Gastroesophageal sphincter (tissue), 4 donors: Measurements from ENCODE around the gene SPAG16. TPM values are rescaled to one million over a fixed set of nuclear protein-coding genes. Genes with fewer than 3 reads are reported as not detected.

ENCODE experiments used
- ATAC-seq: fragments of 150-250 bp; one replicate; pipeline ENCODE4 v1.9.1; 2016; ENCODE audit warnings: mild to moderate bottlenecking, moderate library complexity
- H3K27ac ChIP-seq, 4 donors: fragments of 200-600 bp; sonication (generic) in 3 of 4; 1 replicate in 3 of 4; 2 replicates in 1 of 4; pipeline ENCODE4 v1.5.1; 2016 to 2019
- H3K27me3 ChIP-seq: fragments of 200-600 bp; sonication (generic); one replicate; pipeline ENCODE4 v1.5.1; 2019
- H3K36me3 ChIP-seq, 2 donors: fragments of 200-600 bp; sonication (generic); one replicate each; pipeline ENCODE4 v1.5.1; 2019; ENCODE audit warnings: control low read depth in 1 of 2
- H3K4me1 ChIP-seq, 3 donors: fragments of 200-600 bp; sonication (generic); 1 replicate in 2 of 3; 2 replicates in 1 of 3; pipeline ENCODE4 v1.5.1; 2016 to 2019; ENCODE audit warnings: control low read depth in 2 of 3
- H3K4me3 ChIP-seq, 2 donors: fragments of 200-600 bp; sonication (generic); one replicate each; pipeline ENCODE4 v1.5.1; 2019; ENCODE audit warnings: mild to moderate bottlenecking in 1 of 2, moderate library complexity in 1 of 2
- H3K9me3 ChIP-seq, 3 donors: fragments of 200-600 bp; sonication (generic); one replicate each; pipeline ENCODE4 v1.5.1; 2017 to 2019; ENCODE audit warnings: control low read depth in 2 of 3
- CTCF ChIP-seq, 4 experiments: fragments of 200-600 bp in 2 of 4; fragments of 450-650 bp in 2 of 4; sonication (generic) in 1 of 4; IDR thresholded peaks; one replicate each; pipeline ENCODE4 v1.5.1; 2017 to 2019; ENCODE audit warnings: antibody characterized with exemption in 4 of 4, mild to moderate bottlenecking in 2 of 4, moderate library complexity in 2 of 4
- EP300 ChIP-seq: sonication (generic); formaldehyde crosslinking; IDR thresholded peaks from one replicate; pipeline ENCODE4 v1.6.1; 2017; ENCODE audit warnings: antibody characterized with exemption, mild to moderate bottlenecking
- POLR2A ChIP-seq, 2 donors: fragments of 450-650 bp; IDR thresholded peaks; one replicate each; pipeline ENCODE4 v1.6.1; 2017; ENCODE audit warnings: antibody characterized with exemption in 2 of 2, mild to moderate bottlenecking in 2 of 2, moderate library complexity in 1 of 2
- POLR2AphosphoS5 ChIP-seq: sonication (generic); formaldehyde crosslinking; IDR thresholded peaks from one replicate; pipeline ENCODE4 v1.6.1; 2017; ENCODE audit warnings: antibody characterized with exemption
- WGBS, 2 donors: methylation state at CpG; one replicate each; pipeline ENCODE4 v1.1.5; 2018; ENCODE audit warnings: low coverage in 1 of 2; 5-methylcytosine and 5-hydroxymethylcytosine counted together
- total RNA-seq, 4 donors: library from RNA; depleted of rRNA; stranded (reverse); fragments of >200 nt; gene quantifications; one replicate each; pipeline ENCODE4 v1.1.0, GENCODE V29; 2016

The SPAG16 gene
- total RNA-seq, 4 donors from 2014 or later: 28.9 to 39.8 (median 36.7) TPM

- TF ChIP-seq POLR2AphosphoS5: no peak
- TF ChIP-seq EP300: no peak
- TF ChIP-seq POLR2A (IDR thresholded peaks at IDR 0.05): no peak
- no peak for TF ChIP-seq CTCF (IDR thresholded peaks at IDR 0.05)
- Histone ChIP-seq H3K36me3 (no peaks in the 10 kb centered on the region), H3K4me1 (no peaks in the 10 kb centered on the region), H3K4me3 (no peak overlapping the region), H3K9me3 (no peaks in the 10 kb centered on the region), H3K27ac (no peak overlapping the region), H3K27me3 (no peaks in the 10 kb centered on the region)
- no peak for ATAC-seq
- 8 to 33% methylated on average over 2 to 3 of the region's 3 CpGs for WGBS, 2 donors
These were observed 919.0 kb downstream of the SPAG16 start for GRCh38 chr2:214203214-214203613.

- Histone ChIP-seq H3K4me1 (no peaks in the 10 kb centered on the region), H3K27ac (no peak overlapping the region), H3K36me3 (no peaks in the 10 kb centered on the region), H3K27me3 (no peaks in the 10 kb centered on the region), H3K4me3 (no peak overlapping the region), H3K9me3 (no peaks in the 10 kb centered on the region)
- 49 to 67% methylated on average over 2 to 4 of the region's 5 CpGs for WGBS, 2 donors
- TF ChIP-seq CTCF (IDR thresholded peaks at IDR 0.05) (no peak), EP300 (no peak), POLR2A (IDR thresholded peaks at IDR 0.05) (no peak), POLR2AphosphoS5 (no peak)
- ATAC-seq: no peak
These were observed 919.6 kb downstream of the SPAG16 start for GRCh38 chr2:214203744-214204289.

- no peak for TF ChIP-seq CTCF (IDR thresholded peaks at IDR 0.05)
- TF ChIP-seq POLR2AphosphoS5: no peak
- ATAC-seq: no peak
- no peaks in the 10 kb centered on the region for H3K36me3 ChIP-seq
- no peak overlapping the region for H3K4me3 ChIP-seq
- no peaks in the 10 kb centered on the region for H3K4me1 ChIP-seq
- WGBS, 2 donors: 92% methylated on average over 1 of the region's 1 CpG; no CpG with 5 or more reads in 1 of the 2 donors
- no peaks in the 10 kb centered on the region for H3K9me3 ChIP-seq
- no peaks in the 10 kb centered on the region for H3K27me3 ChIP-seq
- no peak overlapping the region for H3K27ac ChIP-seq
These were observed 930.8 kb downstream of the SPAG16 start for GRCh38 chr2:214215107-214215506.

- Histone ChIP-seq H3K36me3 (no peaks in the 10 kb centered on the region), H3K9me3 (no peaks in the 10 kb centered on the region), H3K4me1 (no peaks in the 10 kb centered on the region), H3K4me3 (no peak overlapping the region), H3K27me3 (no peaks in the 10 kb centered on the region), H3K27ac (no peak overlapping the region)
- TF ChIP-seq CTCF (IDR thresholded peaks at IDR 0.05) (no peak), EP300 (no peak), POLR2A (IDR thresholded peaks at IDR 0.05) (no peak), POLR2AphosphoS5 (no peak)
- WGBS, 2 donors: 65 to 71% methylated on average over 2 of the region's 2 CpGs
- no peak for ATAC-seq
These were observed 932.9 kb downstream of the SPAG16 start for GRCh38 chr2:214217136-214217535.

- H3K4me1 ChIP-seq: no peaks in the 10 kb centered on the region
- TF ChIP-seq POLR2AphosphoS5 (no peak), POLR2A (IDR thresholded peaks at IDR 0.05) (no peak), CTCF (IDR thresholded peaks at IDR 0.05) (no peak), EP300 (no peak)
These were observed 933.3 kb downstream of the SPAG16 start for GRCh38 chr2:214217599-214217998.

More at GRCh38 chr2:214217599-214217998, 933.3 kb downstream of the SPAG16 start:
- H3K36me3 ChIP-seq: no peaks in the 10 kb centered on the region
- H3K27me3 ChIP-seq: no peaks in the 10 kb centered on the region
- no peak overlapping the region for H3K27ac ChIP-seq
- no peak for ATAC-seq
- H3K4me3 ChIP-seq: no peak overlapping the region
- H3K9me3 ChIP-seq: no peaks in the 10 kb centered on the region
- 37 to 40% methylated on average over 1 of the region's 1 CpG for WGBS, 2 donors
